ENCODE data around the gene C2orf72. TPM values are rescaled to one million over a fixed set of nuclear protein-coding genes. Genes with fewer than 3 reads are reported as not detected.

The C2orf72 gene
- total and polyA plus RNA-seq, 2 of the 13 experiments (the other 11 are each of a cell fraction or from before 2014, with no cell fraction given), result 147 to 203 TPM

- TF ChIP-seq MIXL1 (CRISPR knock-in tag; IDR thresholded peaks at IDR 0.05) (no peak), ZNF383 (CRISPR knock-in tag; IDR thresholded peaks at IDR 0.05; ENCODE audit: borderline replicate concordance) (no peak), SOX5 (CRISPR knock-in tag; IDR thresholded peaks at IDR 0.05; ENCODE audit: borderline replicate concordance) (peak; percentile 46; the same call in 1 of the 2 replicates), ZGPAT (CRISPR knock-in tag; IDR thresholded peaks at IDR 0.05) (0 out of 2 replicates have a peak, but pooled peaks have one; percentile 58), REPIN1 (CRISPR knock-in tag; IDR thresholded peaks at IDR 0.05; ENCODE audit: borderline replicate concordance, low read depth) (0 out of 2 replicates have a peak, but pooled peaks have one; percentile 27), PCBP1 (IDR thresholded peaks at IDR 0.05; ENCODE audit: borderline replicate concordance, low read depth, low read length) (no peak), TBX3 (IDR thresholded peaks at IDR 0.05; ENCODE audit: borderline replicate concordance) (peak; percentile 85; the same call in 1 of the 2 replicates), ZFP62 (CRISPR knock-in tag; IDR thresholded peaks at IDR 0.05) (no peak), ZBTB26 (CRISPR knock-in tag; IDR thresholded peaks at IDR 0.05; ENCODE audit: borderline replicate concordance) (no peak), HDAC6 (IDR thresholded peaks at IDR 0.05; ENCODE audit: low read depth, low read length) (no peak), DMTF1 (CRISPR knock-in tag; IDR thresholded peaks at IDR 0.05) (no peak), TOE1 (CRISPR knock-in tag; IDR thresholded peaks at IDR 0.05) (no peak), IRF9 (CRISPR knock-in tag; IDR thresholded peaks at IDR 0.05; ENCODE audit: borderline replicate concordance) (no peak), WIZ (CRISPR knock-in tag; IDR thresholded peaks at IDR 0.05) (no peak; the same call in 1 of the 2 replicates), KAT2B (IDR thresholded peaks at IDR 0.05; ENCODE audit: borderline replicate concordance, low read depth, low read length) (no peak), HMG20B (CRISPR knock-in tag; conservative IDR thresholded peaks at IDR 0.05) (no peak; the same call in 1 of the 2 replicates), ZNF431 (CRISPR knock-in tag; IDR thresholded peaks at IDR 0.05; ENCODE audit: borderline replicate concordance, low read depth) (no peak), FOXO4 (CRISPR knock-in tag; conservative IDR thresholded peaks at IDR 0.05) (no peak), GPN1 (CRISPR knock-in tag; IDR thresholded peaks at IDR 0.05; ENCODE audit: borderline replicate concordance) (no peak), RXRB (CRISPR knock-in tag; IDR thresholded peaks at IDR 0.05; ENCODE audit: borderline replicate concordance) (peak; percentile 45; the same call in 1 of the 2 replicates), GATAD1 (CRISPR knock-in tag; IDR thresholded peaks at IDR 0.05) (no peak), HNRNPL (IDR thresholded peaks at IDR 0.05; ENCODE audit: low read depth, low read length) (no peak)
These were observed 29.8 kb upstream of the C2orf72 start (continued) for GRCh38 chr2:231007286-231008098.

Measured in HepG2 (cell line).